Upper lobe of right lung (tissue), 1 donor: ENCODE measurements around the gene GTF3C5. TPM values are rescaled to one million over a fixed set of nuclear protein-coding genes. Genes with fewer than 3 reads are reported as not detected.
A peak's percentile ranks its signal among the peaks of the same experiment; 100 is the strongest.
"Not testable (repeated sequence)": the region's sequence is repeated elsewhere in the genome, so short reads cannot be mapped to it uniquely, and the experiment has no call there.

ENCODE experiments used
- ATAC-seq: fragments of 200-7000 bp; cut with Tn5 transposase; one replicate; pipeline ENCODE4 v1.9.1; 2020; ENCODE audit warnings: mild to moderate bottlenecking, moderate library complexity
- DNase-seq: peaks from one replicate; pipeline ENCODE4 v3.0.0-alpha.2; 2020
- H3K27ac ChIP-seq: fragments of 200-600 bp; one replicate; pipeline ENCODE4 v1.8.0; 2022
- H3K27me3 ChIP-seq: fragments of 200-600 bp; one replicate; pipeline ENCODE4 v1.8.0; 2022; ENCODE audit warnings: mild to moderate bottlenecking
- H3K36me3 ChIP-seq: fragments of 200-600 bp; one replicate; pipeline ENCODE4 v1.8.0; 2022
- H3K4me1 ChIP-seq: fragments of 200-600 bp; one replicate; pipeline ENCODE4 v1.8.0; 2022
- H3K4me3 ChIP-seq: fragments of 200-600 bp; one replicate; pipeline ENCODE4 v1.8.0; 2022; ENCODE audit warnings: mild to moderate bottlenecking
- H3K9me3 ChIP-seq: fragments of 200-600 bp; one replicate; pipeline ENCODE4 v1.8.0; 2022
- CTCF ChIP-seq: fragments of 200-600 bp; IDR thresholded peaks from one replicate; pipeline ENCODE4 v1.8.0; 2022; ENCODE audit warnings: antibody characterized with exemption
- intact Hi-C: fragments of 100-400 bp; cut with DNase I; formaldehyde crosslinking; loops from one replicate; pipeline ENCODE4 v1.11.0; 2022
- total RNA-seq: library from RNA; stranded (reverse); fragmentation: NEBNext Ultra II Directional; extraction: Animal tissue kit (Norgen Biotek cat#: 25700); gene quantifications from one replicate; pipeline ENCODE4 v1.2.1, GENCODE V29; 2021
- donor health status: DM: no; HTN: yes; CAD: no; lungs with severe emphysema.

Gene GTF3C5
- total RNA-seq, 1 donor from 2014 or later: 41.7 TPM

GRCh38 chr9:133080161-133080560 lies 49.4 kb downstream of the GTF3C5 start:
- H3K27me3 ChIP-seq: no peaks in the 10 kb centered on the region
- intact Hi-C loops: no loop called here
- H3K9me3 ChIP-seq: no peaks in the 10 kb centered on the region
- ATAC-seq (no peak), DNase-seq (no peak)
- H3K27ac ChIP-seq: no peak overlapping the region
- no peaks in the 10 kb centered on the region for H3K36me3 ChIP-seq
- no peak overlapping the region for H3K4me3 ChIP-seq
- no peak for TF ChIP-seq CTCF
- H3K4me1 ChIP-seq: no peaks in the 10 kb centered on the region

- DNase-seq, intact Hi-C loops, H3K4me1 ChIP-seq, H3K36me3 ChIP-seq, H3K9me3 ChIP-seq, H3K27ac ChIP-seq, H3K27me3 ChIP-seq, H3K4me3 ChIP-seq: not testable (repeated sequence)
- ATAC-seq: peak; percentile 28
Measured at GRCh38 chr9:133080786-133081779, 50.3 kb downstream of the GTF3C5 start.

GRCh38 chr9:133081957-133082644 lies 51.3 kb downstream of the GTF3C5 start:
- H3K4me1 ChIP-seq, intact Hi-C loops, H3K27me3 ChIP-seq, DNase-seq, H3K36me3 ChIP-seq, H3K4me3 ChIP-seq, H3K9me3 ChIP-seq, ATAC-seq, H3K27ac ChIP-seq: not testable (repeated sequence)

GRCh38 chr9:133083688-133084087 lies 52.9 kb downstream of the GTF3C5 start:
- H3K27ac ChIP-seq, H3K36me3 ChIP-seq, H3K27me3 ChIP-seq, H3K9me3 ChIP-seq, ATAC-seq, H3K4me1 ChIP-seq, H3K4me3 ChIP-seq, intact Hi-C loops: not testable (repeated sequence)
- DNase-seq: peak; percentile 46

- H3K27ac ChIP-seq, ATAC-seq, H3K27me3 ChIP-seq, H3K36me3 ChIP-seq, intact Hi-C loops, H3K4me3 ChIP-seq, H3K9me3 ChIP-seq, H3K4me1 ChIP-seq: not testable (repeated sequence)
- DNase-seq: peak; percentile 37
Measured at GRCh38 chr9:133086212-133086860, 55.5 kb downstream of the GTF3C5 start.

- no peak overlapping the region for H3K4me3 ChIP-seq
- ATAC-seq (no peak), DNase-seq (peak; percentile 59)
- no peak for TF ChIP-seq CTCF
- intact Hi-C loops: no loop called here
- no peak overlapping the region for H3K27ac ChIP-seq
- no peaks in the 10 kb centered on the region for H3K4me1 ChIP-seq
- no peaks in the 10 kb centered on the region for H3K9me3 ChIP-seq
- no peaks in the 10 kb centered on the region for H3K27me3 ChIP-seq
- no peaks in the 10 kb centered on the region for H3K36me3 ChIP-seq
Measured at GRCh38 chr9:133086894-133087293, 56.1 kb downstream of the GTF3C5 start.

GRCh38 chr9:133087429-133088145 lies 56.8 kb downstream of the GTF3C5 start:
- Histone ChIP-seq H3K27me3 (no peaks in the 10 kb centered on the region), H3K9me3 (no peaks in the 10 kb centered on the region), H3K36me3 (no peaks in the 10 kb centered on the region), H3K4me3 (no peak overlapping the region), H3K4me1 (no peaks in the 10 kb centered on the region), H3K27ac (no peak overlapping the region)
- intact Hi-C loops: no loop called here
- DNase-seq: peak; percentile 51
- no peak for TF ChIP-seq CTCF
- no peak for ATAC-seq
